ENCODE results near the gene ST3GAL4.

Gene ST3GAL4

GRCh38 chr11:126336138-126336541 is 19.3 kb upstream of the ST3GAL4 start:
- Mint-ChIP-seq H3K27ac (peak overlapping the region; percentile 42), H3K36me3 (peaks cover 38 to 81% of the 10 kb centered on the region in 2 donors), H3K4me3 (no peak overlapping the region), H3K9me3 (no peaks in the 10 kb centered on the region), H3K27me3 (no peaks in the 10 kb centered on the region), H3K4me1 (peaks cover 9% of the 10 kb centered on the region in 2 donors)
- peak; percentile 46 to 62 for ATAC-seq (replicated peaks)
- no peak for DNase-seq

- no peak overlapping the region for H3K4me3 Mint-ChIP-seq
- H3K9me3 Mint-ChIP-seq: no peaks in the 10 kb centered on the region
- H3K4me1 Mint-ChIP-seq: peaks cover 9% of the 10 kb centered on the region in 2 donors
- peaks cover 36 to 81% of the 10 kb centered on the region in 2 donors for H3K36me3 Mint-ChIP-seq
- H3K27ac Mint-ChIP-seq: peak overlapping the region; percentile 42
- H3K27me3 Mint-ChIP-seq: no peaks in the 10 kb centered on the region
- DNase-seq (no peak), ATAC-seq (replicated peaks) (peak in 1 of 2 donors; percentile 39)
Measured at GRCh38 chr11:126336671-126337101, 18.8 kb upstream of the ST3GAL4 start.

DNA sequence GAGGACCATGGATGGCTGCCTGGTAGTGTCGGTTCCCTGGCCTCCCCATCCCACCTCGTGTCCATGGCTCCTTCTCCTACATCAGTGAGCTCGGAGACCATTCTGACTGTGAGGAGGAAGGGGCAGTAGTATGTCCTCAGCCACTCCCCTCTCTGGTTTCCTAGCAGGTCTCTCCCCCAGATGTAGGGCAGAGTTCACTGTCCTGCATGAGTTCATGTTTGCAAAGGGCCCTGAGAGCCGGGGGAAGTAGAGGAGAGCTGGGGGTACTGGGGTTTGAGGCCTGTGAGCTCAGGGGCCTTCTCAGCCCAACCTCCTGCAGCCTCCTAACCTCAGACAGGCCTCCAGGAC is 18.4 kb upstream of the ST3GAL4 start:
- peaks cover 36 to 84% of the 10 kb centered on the region in 2 donors for H3K36me3 Mint-ChIP-seq

DNA sequence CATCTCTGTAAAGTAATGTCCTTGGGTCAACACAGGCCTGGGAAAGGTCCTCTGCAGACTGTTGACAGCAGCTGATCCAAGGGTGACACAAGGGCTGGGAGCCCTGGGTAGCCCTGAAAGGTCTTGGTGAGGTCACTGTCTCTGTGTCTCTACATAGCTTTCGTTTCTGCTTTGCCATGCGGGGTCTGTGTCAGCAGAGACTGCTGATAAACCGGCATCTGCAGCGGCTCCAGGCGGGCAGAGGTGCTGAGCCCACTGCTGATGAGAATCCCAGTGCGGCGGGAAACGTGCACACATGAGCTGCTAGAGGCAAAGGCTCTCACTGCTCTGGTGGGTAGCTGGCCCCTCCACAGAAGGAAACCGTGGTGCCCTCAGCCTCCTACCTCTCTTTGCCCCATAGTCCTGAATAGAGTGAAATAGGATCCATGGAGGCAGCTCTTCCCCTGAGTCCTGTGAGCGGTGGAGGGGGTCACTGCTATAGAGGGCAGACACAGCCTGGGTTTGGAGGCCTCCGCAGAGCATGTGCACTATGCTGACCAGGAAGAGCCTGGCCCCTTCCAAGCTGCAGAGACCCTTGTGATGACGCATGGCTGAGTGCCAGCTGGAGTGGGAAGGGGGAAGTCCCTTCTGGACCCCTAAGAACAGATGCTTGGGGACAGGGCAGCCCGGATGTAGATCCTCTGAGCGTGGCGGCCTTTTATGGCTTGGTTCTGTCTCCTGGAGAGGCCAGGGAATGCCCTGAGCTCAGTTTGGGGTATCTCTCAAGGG is 17.8 kb upstream of the ST3GAL4 start:
- ATAC-seq (replicated peaks) (peak in 1 of 2 donors; percentile 12), DNase-seq (no peak)
- Mint-ChIP-seq H3K27ac (no peak overlapping the region), H3K9me3 (no peaks in the 10 kb centered on the region), H3K4me1 (peaks cover 9% of the 10 kb centered on the region in 2 donors), H3K4me3 (no peak overlapping the region), H3K27me3 (no peaks in the 10 kb centered on the region), H3K36me3 (peaks cover 36 to 84% of the 10 kb centered on the region in 2 donors)

More for the DNA sequence above, 18.4 kb upstream of the ST3GAL4 start:
- no peak overlapping the region for H3K4me3 Mint-ChIP-seq
- H3K27me3 Mint-ChIP-seq: no peaks in the 10 kb centered on the region
- no peaks in the 10 kb centered on the region for H3K9me3 Mint-ChIP-seq
- H3K4me1 Mint-ChIP-seq: peaks cover 9% of the 10 kb centered on the region in 2 donors
- DNase-seq (no peak), ATAC-seq (replicated peaks) (no peak)
- H3K27ac Mint-ChIP-seq: no peak overlapping the region

GRCh38 chr11:126338346-126339055 is 17.0 kb upstream of the ST3GAL4 start:
- no peak for DNase-seq
- ATAC-seq (replicated peaks): no peak
- Mint-ChIP-seq H3K9me3 (no peaks in the 10 kb centered on the region), H3K27ac (peak overlapping the region; percentile 2), H3K36me3 (peaks cover 35 to 81% of the 10 kb centered on the region in 2 donors), H3K4me3 (no peak overlapping the region), H3K4me1 (peaks cover 9% of the 10 kb centered on the region in 2 donors), H3K27me3 (no peaks in the 10 kb centered on the region)

GRCh38 chr11:126339073-126339862 is 16.2 kb upstream of the ST3GAL4 start:
- DNase-seq (no peak), ATAC-seq (replicated peaks) (no peak)
- Mint-ChIP-seq H3K27me3 (no peaks in the 10 kb centered on the region), H3K27ac (peak overlapping the region; percentile 20), H3K4me3 (no peak overlapping the region), H3K4me1 (peaks cover 9% of the 10 kb centered on the region in 2 donors), H3K9me3 (no peaks in the 10 kb centered on the region), H3K36me3 (peaks cover 35 to 83% of the 10 kb centered on the region in 2 donors)

DNA sequence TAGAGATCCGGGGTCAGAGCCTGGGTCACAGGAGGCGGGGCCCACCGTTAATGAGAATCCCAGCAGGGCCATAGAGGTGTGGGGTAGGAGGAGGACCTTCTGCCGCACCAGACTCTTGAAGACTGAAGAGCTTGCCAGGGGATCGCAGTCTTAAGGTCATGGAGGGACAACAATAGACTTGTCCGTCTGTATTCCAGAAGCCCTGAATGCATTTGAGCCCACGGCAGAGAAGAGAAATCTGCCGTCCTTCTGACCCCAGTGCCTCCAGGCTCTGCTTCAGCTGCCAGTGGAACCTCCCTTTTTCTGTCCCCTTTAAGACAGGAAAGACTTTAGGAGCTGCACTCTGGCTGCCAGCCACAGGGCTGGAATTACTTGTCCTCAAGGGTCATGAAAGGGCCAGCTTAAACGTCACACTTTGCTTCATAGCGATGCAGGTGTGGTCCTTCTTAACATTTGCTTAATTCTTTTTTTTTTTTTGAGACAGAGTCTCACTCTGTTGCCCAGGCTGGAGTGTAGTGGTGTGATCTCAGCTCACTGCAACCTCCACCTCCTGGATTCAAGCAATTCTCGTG is 15.5 kb upstream of the ST3GAL4 start:
- no peak overlapping the region for H3K27ac Mint-ChIP-seq
- H3K4me3 Mint-ChIP-seq: no peak overlapping the region

DNA sequence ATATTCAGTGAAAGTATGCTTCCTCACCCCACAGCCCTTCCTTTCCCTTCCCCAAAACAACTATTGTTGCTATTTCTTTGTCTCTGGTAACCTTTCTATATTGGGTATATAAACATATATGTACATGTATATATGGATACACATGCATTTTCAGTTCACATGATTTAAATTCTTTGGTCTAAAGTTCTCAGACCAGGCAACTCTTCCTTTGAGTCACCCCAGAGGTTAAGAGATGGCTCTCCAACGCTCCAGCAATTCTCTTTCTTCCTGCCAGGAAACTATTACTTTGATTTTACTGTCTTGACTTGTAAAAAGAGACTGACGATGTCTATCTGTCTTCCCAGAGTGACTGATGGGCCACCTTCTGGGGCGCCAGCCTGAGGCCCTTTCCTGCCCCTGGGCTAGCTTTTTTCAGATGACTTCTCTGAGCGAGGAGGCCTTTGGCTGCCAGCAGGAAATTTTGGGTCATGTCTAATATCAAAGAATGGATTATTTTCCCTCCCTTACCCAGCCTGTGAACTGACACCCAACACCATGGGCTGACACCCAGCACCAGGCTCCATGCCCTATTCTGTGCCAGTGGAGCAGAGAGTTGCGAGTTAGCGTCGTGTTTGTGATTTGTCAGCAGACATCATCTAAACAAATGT is 14.4 kb upstream of the ST3GAL4 start:
- no peak for ATAC-seq (replicated peaks)
- Mint-ChIP-seq H3K27me3 (no peaks in the 10 kb centered on the region), H3K27ac (no peak overlapping the region), H3K4me1 (peaks cover 6 to 18% of the 10 kb centered on the region in 2 donors), H3K9me3 (no peaks in the 10 kb centered on the region), H3K36me3 (peaks cover 49 to 87% of the 10 kb centered on the region in 2 donors), H3K4me3 (no peak overlapping the region)
- no peak for DNase-seq

More for the DNA sequence above, 15.5 kb upstream of the ST3GAL4 start:
- H3K4me1 Mint-ChIP-seq: peaks cover 8 to 9% of the 10 kb centered on the region in 2 donors
- ATAC-seq (replicated peaks): no peak
- DNase-seq: no peak
- no peaks in the 10 kb centered on the region for H3K9me3 Mint-ChIP-seq
- no peaks in the 10 kb centered on the region for H3K27me3 Mint-ChIP-seq
- H3K36me3 Mint-ChIP-seq: peaks cover 41 to 85% of the 10 kb centered on the region in 2 donors

DNA sequence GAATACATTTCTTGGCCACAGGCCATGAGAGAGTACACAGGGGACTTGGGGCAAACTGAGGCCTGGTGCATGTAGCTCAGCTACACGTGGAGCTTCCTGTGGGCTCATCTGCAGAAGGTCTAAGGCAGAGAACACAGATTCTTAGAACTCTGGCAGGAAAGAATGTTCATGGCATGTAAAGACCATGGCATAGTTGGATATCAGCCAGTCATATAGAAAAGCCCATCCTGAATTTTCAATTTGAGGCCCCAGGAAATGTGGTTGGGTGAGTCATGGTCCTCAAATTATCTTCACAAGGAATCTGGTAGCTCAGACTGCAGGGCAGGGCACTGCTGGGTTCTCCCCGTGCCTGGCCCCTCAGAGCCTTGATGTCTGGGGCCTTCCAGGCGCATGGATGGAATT is 13.7 kb upstream of the ST3GAL4 start:
- peaks cover 0 to 13% of the 10 kb centered on the region in 2 donors for H3K4me1 Mint-ChIP-seq
- H3K27ac Mint-ChIP-seq: no peak overlapping the region

DNA sequence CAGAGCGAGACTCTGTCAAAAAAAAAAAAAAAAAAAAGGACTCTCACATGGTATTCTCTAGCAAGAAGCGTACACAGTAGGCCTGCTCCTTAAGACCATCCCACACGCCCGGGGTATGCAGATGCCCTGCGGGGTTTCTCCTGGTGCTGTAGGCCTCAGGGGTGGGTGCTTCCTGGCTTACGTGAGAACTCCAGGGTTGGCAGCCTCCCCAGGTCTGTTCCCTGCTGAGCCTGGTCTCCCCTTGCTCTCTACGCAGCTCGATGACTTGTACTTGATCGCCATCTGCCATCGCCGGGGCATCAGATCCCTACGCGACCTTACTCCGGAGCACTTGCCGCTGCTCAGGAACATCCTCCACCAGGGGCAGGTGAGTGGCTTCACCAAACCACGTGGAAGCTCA is 12.4 kb upstream of the ST3GAL4 start:
- no peak for DNase-seq
- ATAC-seq (replicated peaks): no peak
- H3K9me3 Mint-ChIP-seq: no peaks in the 10 kb centered on the region
- H3K27ac Mint-ChIP-seq: no peak overlapping the region
- peaks cover 0 to 12% of the 10 kb centered on the region in 2 donors for H3K4me1 Mint-ChIP-seq
- no peaks in the 10 kb centered on the region for H3K27me3 Mint-ChIP-seq
- H3K36me3 Mint-ChIP-seq: peaks cover 53 to 79% of the 10 kb centered on the region in 2 donors
- H3K4me3 Mint-ChIP-seq: no peak overlapping the region

More for the DNA sequence above, 13.7 kb upstream of the ST3GAL4 start:
- H3K27me3 Mint-ChIP-seq: no peaks in the 10 kb centered on the region
- no peaks in the 10 kb centered on the region for H3K9me3 Mint-ChIP-seq
- H3K36me3 Mint-ChIP-seq: peaks cover 50 to 83% of the 10 kb centered on the region in 2 donors
- no peak overlapping the region for H3K4me3 Mint-ChIP-seq
- no peak for DNase-seq
- no peak for ATAC-seq (replicated peaks)

DNA sequence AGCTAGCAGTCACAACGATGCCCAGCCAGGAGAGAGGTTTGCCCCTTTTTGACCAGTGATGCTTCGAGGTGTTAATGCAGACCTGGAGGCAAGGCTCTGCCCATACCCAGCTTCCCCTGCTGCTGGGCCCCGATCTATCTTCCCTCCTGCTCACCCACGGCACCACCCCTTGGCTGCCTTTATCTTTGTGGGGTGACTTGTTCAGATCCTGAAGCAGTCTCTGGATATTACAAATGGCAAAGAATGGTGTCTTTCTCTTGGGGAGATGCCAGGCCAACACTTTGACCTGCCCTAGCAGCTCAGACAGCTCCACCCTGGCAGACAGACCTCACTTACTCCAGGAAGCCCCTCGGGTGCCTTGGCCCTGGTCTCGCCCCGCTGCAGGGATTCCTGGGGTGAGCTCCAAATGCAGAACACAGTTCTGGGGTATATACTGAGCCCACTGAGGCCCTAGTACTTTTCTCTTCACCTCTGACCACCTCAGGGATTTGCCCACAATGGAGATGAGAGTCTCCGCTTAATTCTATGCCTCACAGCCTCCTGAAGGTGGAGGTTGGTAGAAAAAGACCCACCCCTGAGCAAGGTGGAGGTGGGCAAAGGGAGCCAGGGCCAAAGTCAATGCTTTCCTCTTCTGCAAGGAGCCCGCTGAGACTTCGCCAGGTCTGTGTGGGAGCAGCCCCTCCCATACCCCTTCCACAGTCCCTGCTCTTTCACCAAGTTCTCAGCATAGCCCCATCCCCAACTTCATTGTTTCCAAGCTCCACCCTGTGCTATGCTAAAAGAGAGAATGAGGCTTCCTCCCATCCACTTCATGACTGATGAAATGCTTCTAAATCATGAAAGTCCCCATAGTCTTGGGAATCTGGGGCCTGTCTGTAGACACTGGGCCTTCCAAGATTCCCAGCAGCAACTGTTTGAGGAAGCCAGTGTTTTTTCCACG is 11.1 kb upstream of the ST3GAL4 start:
- no peaks in the 10 kb centered on the region for H3K27me3 Mint-ChIP-seq
- H3K27ac Mint-ChIP-seq: no peak overlapping the region
- ATAC-seq (replicated peaks) (no peak), DNase-seq (no peak)
- no peaks in the 10 kb centered on the region for H3K9me3 Mint-ChIP-seq
- H3K36me3 Mint-ChIP-seq: peaks cover 49 to 79% of the 10 kb centered on the region in 2 donors
- H3K4me1 Mint-ChIP-seq: peaks cover 0 to 12% of the 10 kb centered on the region in 2 donors
- no peak overlapping the region for H3K4me3 Mint-ChIP-seq

- Mint-ChIP-seq H3K27ac (no peak overlapping the region), H3K36me3 (peaks cover 45 to 74% of the 10 kb centered on the region in 2 donors)
Measured at GRCh38 chr11:126345283-126345682, 10.2 kb upstream of the ST3GAL4 start.

More at GRCh38 chr11:126345283-126345682, 10.2 kb upstream of the ST3GAL4 start:
- ATAC-seq (replicated peaks) (no peak), DNase-seq (no peak)
- no peaks in the 10 kb centered on the region for H3K9me3 Mint-ChIP-seq
- H3K27me3 Mint-ChIP-seq: no peaks in the 10 kb centered on the region
- peaks cover 0 to 12% of the 10 kb centered on the region in 2 donors for H3K4me1 Mint-ChIP-seq
- no peak overlapping the region for H3K4me3 Mint-ChIP-seq

All from stimulated activated naive B cell treated with anti-CD40 and anti-IgM and Interleukin-4, amounts not matched to agents 10 μg/mL and 1 μg/mL and 100 μg/mL, for 72 hours (primary cell).